Uterus (tissue), 4 donors: Measurements from ENCODE around the gene SLCO3A1. TPM values are rescaled to one million over a fixed set of nuclear protein-coding genes. Genes with fewer than 3 reads are reported as not detected.

ENCODE experiments used
- DNase-seq, 2 donors: peaks; one replicate each; pipeline ENCODE4 v3.0.0-alpha.2; 2019 to 2020
- H3K27ac ChIP-seq, 2 donors: fragments of 200-600 bp; sonication (generic); 1 replicate in 1 of 2; 2 replicates in 1 of 2; pipeline ENCODE4 v1.5.1; 2016 to 2018
- H3K27me3 ChIP-seq, 2 donors: fragments of 200-600 bp; sonication (generic); one replicate each; pipeline ENCODE4 v1.5.1; 2018 to 2019; ENCODE audit warnings: control low read depth in 1 of 2
- H3K36me3 ChIP-seq, 2 donors: fragments of 200-600 bp; sonication (generic); one replicate each; pipeline ENCODE4 v1.5.1; 2019; ENCODE audit warnings: control low read depth in 1 of 2
- H3K4me1 ChIP-seq, 2 donors: fragments of 200-600 bp; sonication (generic); one replicate each; pipeline ENCODE4 v1.5.1; 2018 to 2019; ENCODE audit warnings: control low read depth in 1 of 2
- H3K4me3 ChIP-seq, 2 donors: fragments of 200-600 bp; sonication (generic); 1 replicate in 1 of 2; 2 replicates in 1 of 2; pipeline ENCODE4 v1.5.1; 2018 to 2019; ENCODE audit warnings: mild to moderate bottlenecking in 1 of 2
- H3K9me3 ChIP-seq, 2 donors: fragments of 200-600 bp; sonication (generic); one replicate each; pipeline ENCODE4 v1.5.1; 2019; ENCODE audit warnings: control low read depth in 1 of 2
- CTCF ChIP-seq, 4 experiments: fragments of 200-600 bp in 2 of 4; fragments of 450-650 bp in 2 of 4; sonication (generic) in 2 of 4; IDR thresholded peaks; one replicate each; pipeline ENCODE4 v1.5.1; 2016 to 2019; ENCODE audit warnings: antibody characterized with exemption in 4 of 4, mild to moderate bottlenecking in 2 of 4, moderate library complexity in 1 of 4
- POLR2A ChIP-seq, 2 donors: fragments of 450-650 bp; IDR thresholded peaks; one replicate each; pipeline ENCODE4 v1.6.1; 2016; ENCODE audit warnings: antibody characterized with exemption in 2 of 2, mild to moderate bottlenecking in 1 of 2, moderate library complexity in 1 of 2
- intact Hi-C: fragments of 100-400 bp; cut with DNase I; formaldehyde crosslinking; loops from one replicate; pipeline ENCODE4 v1.15.1; 2023; ENCODE audit warnings: low total_unique reads
- total RNA-seq, 4 donors: library from RNA; depleted of rRNA in 3 of 4; stranded (reverse); fragments of >200 nt in 3 of 4; gene quantifications; one replicate each; pipeline versions ENCODE4 v1.1.0 to v1.2.4, GENCODE V29; 2014 to 2023
- donor health status: DM: yes; HTN: yes; CAD: no.

Gene SLCO3A1
- total RNA-seq, 4 donors from 2014 or later: 4.4 to 26.1 (median 9.5) TPM

- Histone ChIP-seq H3K4me3 (no peak overlapping the region), H3K4me1 (no peaks in the 10 kb centered on the region), H3K36me3 (no peaks in the 10 kb centered on the region), H3K9me3 (no peaks in the 10 kb centered on the region), H3K27ac (no peak overlapping the region), H3K27me3 (no peaks in the 10 kb centered on the region)
- intact Hi-C loops: no loop called here
- DNase-seq: no peak
- no peak for TF ChIP-seq CTCF (IDR thresholded peaks at IDR 0.05)
- TF ChIP-seq POLR2A (IDR thresholded peaks at IDR 0.05): no peak
Observed at GRCh38 chr15:91887921-91888373, 34.4 kb downstream of the SLCO3A1 start.

- no peaks in the 10 kb centered on the region for H3K9me3 ChIP-seq
- no peak overlapping the region for H3K4me3 ChIP-seq
- no peaks in the 10 kb centered on the region for H3K27me3 ChIP-seq
- no peaks in the 10 kb centered on the region for H3K4me1 ChIP-seq
- DNase-seq: no peak
- H3K36me3 ChIP-seq: no peaks in the 10 kb centered on the region
- no peak overlapping the region for H3K27ac ChIP-seq
- intact Hi-C loops: no loop called here
- TF ChIP-seq CTCF (IDR thresholded peaks at IDR 0.05) (no peak), POLR2A (IDR thresholded peaks at IDR 0.05) (no peak)
Observed at GRCh38 chr15:91889111-91889815, 35.8 kb downstream of the SLCO3A1 start.

GRCh38 chr15:91890614-91891013 lies 37.1 kb downstream of the SLCO3A1 start:
- no peak for TF ChIP-seq CTCF (IDR thresholded peaks at IDR 0.05)
- no peak for TF ChIP-seq POLR2A (IDR thresholded peaks at IDR 0.05)
- H3K4me1 ChIP-seq: no peaks in the 10 kb centered on the region
- H3K9me3 ChIP-seq: no peaks in the 10 kb centered on the region
- H3K4me3 ChIP-seq: no peak overlapping the region
- H3K27ac ChIP-seq: no peak overlapping the region
- no peak for DNase-seq
- no peaks in the 10 kb centered on the region for H3K27me3 ChIP-seq
- H3K36me3 ChIP-seq: no peaks in the 10 kb centered on the region
- intact Hi-C loops: no loop called here

GRCh38 chr15:91891101-91891500 lies 37.6 kb downstream of the SLCO3A1 start:
- no peaks in the 10 kb centered on the region for H3K27me3 ChIP-seq
- H3K27ac ChIP-seq: no peak overlapping the region
- H3K4me1 ChIP-seq: no peaks in the 10 kb centered on the region
- no peak for DNase-seq
- H3K36me3 ChIP-seq: no peaks in the 10 kb centered on the region
- no peak for TF ChIP-seq CTCF (IDR thresholded peaks at IDR 0.05)
- TF ChIP-seq POLR2A (IDR thresholded peaks at IDR 0.05): no peak
- no peak overlapping the region for H3K4me3 ChIP-seq
- intact Hi-C loops: no loop called here
- no peaks in the 10 kb centered on the region for H3K9me3 ChIP-seq

- DNase-seq: no peak
- no peaks in the 10 kb centered on the region for H3K27me3 ChIP-seq
- H3K4me1 ChIP-seq: no peaks in the 10 kb centered on the region
- H3K4me3 ChIP-seq: no peak overlapping the region
- no peak for TF ChIP-seq POLR2A (IDR thresholded peaks at IDR 0.05)
- TF ChIP-seq CTCF (IDR thresholded peaks at IDR 0.05): no peak
- no peaks in the 10 kb centered on the region for H3K36me3 ChIP-seq
- H3K9me3 ChIP-seq: no peaks in the 10 kb centered on the region
- intact Hi-C loops: no loop called here
- H3K27ac ChIP-seq: no peak overlapping the region
Observed at GRCh38 chr15:91891788-91892345, 38.4 kb downstream of the SLCO3A1 start.
